Parathyroid adenoma (tissue), 2 donors: Measurements from ENCODE around the gene RCAN1.

ENCODE experiments used
- H2AFZ ChIP-seq: fragments of 300-600 bp; sonication (generic); one replicate; pipeline ENCODE4 v1.7.0; 2017; ENCODE audit warnings: antibody characterized with exemption, mild to moderate bottlenecking
- H3K27ac ChIP-seq: fragments of 300-600 bp; sonication (generic); one replicate; pipeline ENCODE4 v1.7.0; 2017
- H3K27me3 ChIP-seq: fragments of 300-600 bp; sonication (generic); one replicate; pipeline ENCODE4 v1.7.0; 2017; ENCODE audit warnings: low read length; ENCODE audit not compliant: control insufficient read depth, insufficient read depth
- H3K36me3 ChIP-seq: fragments of 300-600 bp; sonication (generic); one replicate; pipeline ENCODE4 v1.7.0; 2017; ENCODE audit warnings: low read length; ENCODE audit not compliant: control insufficient read depth, insufficient read depth
- H3K4me1 ChIP-seq: fragments of 300-600 bp; sonication (generic); one replicate; pipeline ENCODE4 v1.7.0; 2017; ENCODE audit warnings: control low read depth
- H3K4me2 ChIP-seq: fragments of 300-600 bp; sonication (generic); one replicate; pipeline ENCODE4 v1.7.0; 2017; ENCODE audit warnings: low read length
- H3K4me3 ChIP-seq: fragments of 300-600 bp; sonication (generic); one replicate; pipeline ENCODE4 v1.7.0; 2017; ENCODE audit warnings: low read depth, low read length
- H3K79me2 ChIP-seq: fragments of 300-600 bp; sonication (generic); one replicate; pipeline ENCODE4 v1.7.0; 2017; ENCODE audit warnings: control low read depth
- H3K9ac ChIP-seq: fragments of 300-600 bp; sonication (generic); one replicate; pipeline ENCODE4 v1.7.0; 2017; ENCODE audit warnings: mild to moderate bottlenecking
- H3K9me3 ChIP-seq: fragments of 300-600 bp; sonication (generic); one replicate; pipeline ENCODE4 v1.7.0; 2017; ENCODE audit warnings: low read length; ENCODE audit not compliant: control insufficient read depth
- CTCF ChIP-seq: fragments of 300-600 bp; sonication (generic); IDR thresholded peaks from one replicate; pipeline ENCODE4 v1.7.0; 2017; ENCODE audit warnings: antibody characterized with exemption, mild to moderate bottlenecking
- donor health status: primary hyperparathyroidism.

Gene RCAN1

GRCh38 chr21:34553151-34553952 lies 61.6 kb downstream of the RCAN1 start:
- Histone ChIP-seq H3K27me3 (no peaks in the 10 kb centered on the region), H2AFZ (no peak overlapping the region), H3K36me3 (no peaks in the 10 kb centered on the region), H3K27ac (no peak overlapping the region), H3K9ac (no peak overlapping the region), H3K4me2 (no peak overlapping the region), H3K4me3 (no peak overlapping the region), H3K79me2 (peaks cover 6% of the 10 kb centered on the region), H3K9me3 (no peaks in the 10 kb centered on the region), H3K4me1 (no peaks in the 10 kb centered on the region)
- no peak for TF ChIP-seq CTCF

- Histone ChIP-seq H3K79me2 (peaks cover 6% of the 10 kb centered on the region), H3K27ac (no peak overlapping the region), H3K36me3 (no peaks in the 10 kb centered on the region), H3K9me3 (no peaks in the 10 kb centered on the region), H3K4me3 (no peak overlapping the region), H3K4me1 (no peaks in the 10 kb centered on the region), H3K27me3 (no peaks in the 10 kb centered on the region), H3K9ac (no peak overlapping the region), H3K4me2 (no peak overlapping the region), H2AFZ (no peak overlapping the region)
- no peak for TF ChIP-seq CTCF
Observed at GRCh38 chr21:34552360-34553098, 62.4 kb downstream of the RCAN1 start.

- H3K9me3 ChIP-seq = no peaks in the 10 kb centered on the region
Observed at GRCh38 chr21:34550182-34550799, 64.6 kb downstream of the RCAN1 start.

GRCh38 chr21:34548781-34549376 lies 66.0 kb downstream of the RCAN1 start:
- H3K4me1 ChIP-seq = peaks cover 12% of the 10 kb centered on the region

More at GRCh38 chr21:34550182-34550799, 64.6 kb downstream of the RCAN1 start:
- H3K4me1 ChIP-seq = peaks cover 8% of the 10 kb centered on the region
- H2AFZ ChIP-seq = no peak overlapping the region
- H3K27me3 ChIP-seq = no peaks in the 10 kb centered on the region
- no peak overlapping the region for H3K4me2 ChIP-seq
- H3K4me3 ChIP-seq = no peak overlapping the region
- TF ChIP-seq CTCF = no peak
- H3K36me3 ChIP-seq = no peaks in the 10 kb centered on the region
- H3K79me2 ChIP-seq = peaks cover 6% of the 10 kb centered on the region
- no peak overlapping the region for H3K9ac ChIP-seq
- H3K27ac ChIP-seq = no peak overlapping the region

More at GRCh38 chr21:34548781-34549376, 66.0 kb downstream of the RCAN1 start:
- no peak overlapping the region for H3K27ac ChIP-seq
- no peak overlapping the region for H3K4me2 ChIP-seq
- no peak overlapping the region for H3K4me3 ChIP-seq
- no peaks in the 10 kb centered on the region for H3K27me3 ChIP-seq
- H3K36me3 ChIP-seq = no peaks in the 10 kb centered on the region
- H3K9me3 ChIP-seq = no peaks in the 10 kb centered on the region
- H2AFZ ChIP-seq = no peak overlapping the region
- TF ChIP-seq CTCF = no peak
- H3K9ac ChIP-seq = no peak overlapping the region
- H3K79me2 ChIP-seq = peaks cover 8% of the 10 kb centered on the region
